HG03558 (cell line): ENCODE measurements around the gene PDE10A.
"Not testable (repeated sequence)": the region's sequence is repeated elsewhere in the genome, so short reads cannot be mapped to it uniquely, and the experiment has no call there.

Source experiments
- ATAC-seq: cut with Tn5 transposase; IDR thresholded peaks from one replicate; pipeline ENCODE4 v1.9.1; 2021; ENCODE audit warnings: moderate number of reproducible peaks; ENCODE audit not compliant: unreplicated experiment; ENCODE audit errors: extremely low read depth

PDE10A gene

GRCh38 chr6:165599596-165600487, 63.2 kb downstream of the PDE10A start:
- ATAC-seq: no peak

- no peak for ATAC-seq
These were observed 63.9 kb downstream of the PDE10A start for GRCh38 chr6:165599121-165599520.

GRCh38 chr6:165597821-165598220, 65.2 kb downstream of the PDE10A start:
- ATAC-seq: no peak

DNA sequence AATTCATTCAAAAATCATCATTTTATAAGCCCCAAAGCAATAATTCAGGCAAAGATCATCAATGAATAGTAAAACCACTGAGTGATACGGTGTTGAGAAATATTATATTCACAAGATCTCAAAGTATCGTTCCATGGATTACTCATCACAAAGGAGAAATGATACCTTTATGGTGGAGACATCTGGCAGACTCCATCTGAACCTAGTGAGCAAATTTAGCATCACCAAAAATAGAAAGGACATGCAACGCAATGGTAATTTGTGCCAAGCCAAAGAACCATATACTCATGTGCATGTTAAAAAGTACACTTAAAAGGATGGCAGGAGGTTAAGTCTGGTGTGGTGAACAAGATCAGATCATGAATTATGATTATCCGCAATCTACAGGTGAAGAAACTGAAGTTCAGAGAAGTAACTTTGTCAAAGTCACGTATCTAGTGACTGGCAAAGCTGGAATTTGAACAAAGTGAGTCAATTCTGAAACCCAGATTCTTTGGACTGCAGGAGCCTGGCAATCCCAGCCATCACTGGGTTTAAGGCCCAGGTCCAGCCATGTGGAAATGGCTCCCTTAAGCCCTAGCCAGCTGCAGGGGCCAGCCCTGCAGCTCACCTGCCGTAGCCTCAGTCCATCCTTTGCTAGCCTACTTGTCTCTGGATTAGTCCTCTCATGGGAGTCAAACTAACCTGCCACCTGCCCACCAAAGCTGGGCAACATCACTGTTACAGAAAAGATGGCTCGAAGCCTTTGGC, 68.3 kb downstream of the PDE10A start:
- no peak for ATAC-seq

- not testable (repeated sequence) for ATAC-seq
These were observed 70.1 kb downstream of the PDE10A start for GRCh38 chr6:165592947-165593346.

DNA sequence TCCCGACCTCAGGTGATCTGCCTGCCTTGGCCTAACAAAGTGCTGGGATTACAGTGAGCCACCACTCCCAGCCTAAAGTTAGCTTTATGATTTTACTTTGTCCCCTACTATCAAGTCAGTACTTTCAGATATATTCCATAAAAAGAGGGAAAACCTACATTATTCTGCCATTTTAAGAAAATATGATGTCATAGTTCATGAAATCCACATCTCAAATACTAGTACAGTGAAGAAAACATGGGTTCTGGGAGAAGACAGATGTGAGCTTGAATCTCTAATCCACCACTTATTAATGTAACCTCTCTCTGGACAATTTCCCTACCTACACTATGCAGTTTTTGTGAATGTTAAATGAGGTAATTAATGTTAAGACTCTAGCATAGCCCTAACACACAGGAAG, 74.5 kb downstream of the PDE10A start:
- no peak for ATAC-seq

GRCh38 chr6:165587206-165587605, 75.8 kb downstream of the PDE10A start:
- no peak for ATAC-seq

GRCh38 chr6:165586706-165587105, 76.3 kb downstream of the PDE10A start:
- ATAC-seq: no peak

- ATAC-seq: no peak
These were observed 78.0 kb downstream of the PDE10A start for GRCh38 chr6:165585060-165585459.

DNA sequence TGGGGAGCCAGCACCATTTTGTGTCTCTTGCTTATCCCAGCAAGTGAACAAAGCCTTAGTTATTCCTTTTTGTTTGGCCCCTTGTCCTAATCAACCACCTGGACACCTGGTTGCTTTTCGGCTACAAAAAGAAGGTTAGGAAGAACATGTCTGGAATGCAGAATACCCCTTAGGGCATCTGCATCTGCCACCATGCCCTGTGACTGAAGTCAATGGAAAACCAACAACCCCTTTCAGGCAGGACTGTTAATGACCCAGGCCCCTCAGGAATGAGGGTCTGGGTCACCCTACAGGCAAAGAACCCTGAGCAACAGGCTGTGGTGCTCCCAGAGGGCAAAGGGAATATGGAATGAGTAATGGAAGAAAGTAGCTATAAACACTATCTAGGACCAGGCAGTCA, 78.5 kb downstream of the PDE10A start:
- ATAC-seq: no peak

- no peak for ATAC-seq
These were observed 81.4 kb downstream of the PDE10A start for GRCh38 chr6:165581678-165582077.

GRCh38 chr6:165580136-165580535, 82.9 kb downstream of the PDE10A start:
- ATAC-seq: no peak

DNA sequence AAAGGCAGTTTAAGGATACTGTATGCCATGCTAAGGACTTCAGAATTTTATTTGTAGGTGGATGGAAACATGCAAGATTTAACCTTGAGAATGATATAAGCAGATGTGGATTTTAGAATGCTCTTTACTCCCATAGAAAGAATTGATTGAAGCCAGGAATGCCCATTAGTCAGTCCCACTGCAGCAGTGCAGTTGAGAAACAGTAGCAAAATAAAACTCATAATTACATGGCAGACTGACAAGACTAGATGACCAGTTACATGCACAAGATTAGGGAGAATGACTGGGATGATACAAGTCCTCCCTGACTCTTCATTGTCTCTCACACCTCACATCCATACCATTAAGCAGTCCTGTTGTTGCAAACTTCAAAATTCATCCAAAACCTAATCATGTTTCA, 83.9 kb downstream of the PDE10A start:
- ATAC-seq: no peak

DNA sequence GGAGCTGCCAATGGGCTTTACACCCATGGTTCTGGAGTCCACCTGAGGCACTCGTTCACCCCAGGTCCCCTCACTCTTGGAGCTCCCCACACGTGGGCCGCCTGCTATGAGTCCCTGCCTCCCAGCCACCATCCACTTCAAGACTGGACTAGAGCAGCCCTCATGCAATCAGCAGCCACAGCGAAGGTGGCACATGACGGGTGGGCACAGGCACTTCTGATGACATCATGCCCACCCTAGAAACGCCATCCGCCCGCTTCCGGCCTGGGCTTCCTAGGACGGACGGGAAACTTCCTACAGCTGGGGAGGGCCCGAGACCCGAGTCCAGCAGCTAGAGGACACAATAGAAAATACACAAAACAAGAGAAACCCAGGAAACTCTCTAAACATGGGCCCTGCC, 85.5 kb downstream of the PDE10A start:
- no peak for ATAC-seq

- no peak for ATAC-seq
These were observed 87.9 kb downstream of the PDE10A start for GRCh38 chr6:165575158-165575549.

DNA sequence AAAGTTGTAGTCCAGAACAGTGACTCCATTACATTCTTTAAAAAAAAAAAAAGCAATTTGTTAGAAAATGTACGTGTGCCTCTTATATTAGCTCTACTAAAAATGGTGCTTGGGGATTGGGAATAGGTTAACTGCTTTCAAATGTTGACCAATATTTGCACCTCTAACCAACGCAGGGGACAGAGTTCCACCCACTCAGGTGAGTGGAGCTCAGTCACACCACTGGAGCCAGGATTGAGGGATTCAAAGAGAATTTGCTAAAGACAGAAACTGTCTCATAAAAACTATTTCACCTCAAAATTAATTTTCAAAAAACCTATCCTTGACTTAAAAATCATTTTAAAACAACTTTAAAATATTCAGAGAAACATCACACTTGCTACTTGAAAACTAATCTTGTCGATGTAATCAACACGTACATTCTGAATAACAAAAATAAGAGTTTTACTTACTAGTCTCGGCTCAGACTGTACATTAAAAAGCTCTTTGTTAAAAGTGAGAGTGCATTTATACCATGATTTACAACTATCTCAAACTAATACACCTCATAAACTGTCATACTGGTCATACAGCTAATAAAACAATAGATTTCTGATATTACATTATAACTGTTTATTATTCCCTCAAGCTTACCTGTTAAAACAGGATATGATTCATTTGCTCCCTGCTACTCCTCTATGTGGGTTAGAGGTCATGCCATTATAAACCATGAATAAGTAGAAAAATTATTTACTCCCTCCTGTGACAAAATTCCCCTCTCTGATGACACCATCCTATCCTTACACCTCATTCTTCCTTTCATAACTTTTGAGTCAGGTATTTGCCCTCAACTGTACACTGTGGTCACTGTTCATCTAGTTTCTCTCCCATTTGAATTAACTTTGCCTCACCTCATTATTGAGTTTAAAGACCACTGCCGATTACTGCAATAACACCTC, 88.6 kb downstream of the PDE10A start:
- no peak for ATAC-seq

GRCh38 chr6:165573671-165574070, 89.4 kb downstream of the PDE10A start:
- no peak for ATAC-seq

- ATAC-seq: peak; percentile 79
These were observed 91.3 kb downstream of the PDE10A start for GRCh38 chr6:165571721-165572132.

DNA sequence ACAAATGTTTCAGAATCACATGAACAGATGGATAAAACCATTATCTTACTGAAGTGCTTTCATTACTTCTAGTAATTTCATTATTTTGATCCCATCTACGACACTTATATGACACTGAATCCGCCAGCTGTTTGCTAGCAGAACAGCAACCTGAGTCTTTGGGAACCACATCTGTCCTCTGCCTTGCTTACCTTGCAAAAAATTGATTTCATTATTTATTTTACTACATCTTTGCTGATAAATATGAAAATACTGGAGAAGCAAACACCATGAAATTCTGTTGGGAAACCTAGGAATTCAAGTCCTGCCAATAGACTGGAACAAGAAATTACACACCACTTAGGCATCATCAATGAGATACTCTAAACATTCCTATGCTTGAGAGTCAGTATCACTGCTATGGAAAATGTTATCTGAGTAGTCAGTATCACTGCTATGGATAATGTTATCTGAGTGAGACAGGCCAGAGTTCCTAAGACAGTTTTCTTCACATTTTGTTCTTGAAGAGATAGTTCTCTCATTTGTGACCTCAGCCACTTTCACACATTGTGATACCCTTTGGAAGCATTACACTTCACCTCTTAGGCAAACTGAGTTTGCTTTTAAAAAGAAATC, 91.9 kb downstream of the PDE10A start:
- ATAC-seq: peak; percentile 15

DNA sequence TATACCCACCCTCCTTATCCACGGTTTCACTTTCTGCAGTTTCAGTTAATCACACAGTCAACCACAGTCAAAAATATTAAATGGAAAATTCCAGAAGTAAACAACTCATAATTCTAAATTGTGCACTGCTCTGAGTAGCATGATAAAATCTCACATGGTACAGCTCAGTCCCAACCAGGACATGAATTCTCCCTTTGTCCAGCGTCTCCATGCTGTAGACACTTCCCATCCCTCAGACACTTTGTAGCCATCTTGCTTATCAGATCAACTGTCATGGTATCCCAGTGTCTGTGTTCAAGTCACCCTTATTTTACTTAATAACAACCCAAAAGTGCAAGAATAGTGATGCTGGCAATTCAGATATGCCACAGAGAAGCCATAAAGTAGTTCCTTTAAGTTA, 94.7 kb downstream of the PDE10A start:
- ATAC-seq: no peak
